ENCODE measurements around the gene ERCC1. TPM values are rescaled to one million over a fixed set of nuclear protein-coding genes. Genes with fewer than 3 reads are reported as not detected.
"Not testable (repeated sequence)": the region's sequence is repeated elsewhere in the genome, so short reads cannot be mapped to it uniquely, and the experiment has no call there.

The ERCC1 gene
- total RNA-seq, 1 donor from 2014 or later: 65.0 TPM

GRCh38 chr19:45408830-45409556 lies 14.7 kb downstream of the ERCC1 start:
- Histone ChIP-seq H3K36me3 (ENCODE audit: control insufficient read depth, insufficient read depth, low read length) (peaks cover 12% of the 10 kb centered on the region), H3K4me3 (ENCODE audit: low read depth, low read length) (no peak overlapping the region), H3K27me3 (ENCODE audit: control insufficient read depth, insufficient read depth, low read length) (no peaks in the 10 kb centered on the region)
- TF ChIP-seq, protein P1, sequence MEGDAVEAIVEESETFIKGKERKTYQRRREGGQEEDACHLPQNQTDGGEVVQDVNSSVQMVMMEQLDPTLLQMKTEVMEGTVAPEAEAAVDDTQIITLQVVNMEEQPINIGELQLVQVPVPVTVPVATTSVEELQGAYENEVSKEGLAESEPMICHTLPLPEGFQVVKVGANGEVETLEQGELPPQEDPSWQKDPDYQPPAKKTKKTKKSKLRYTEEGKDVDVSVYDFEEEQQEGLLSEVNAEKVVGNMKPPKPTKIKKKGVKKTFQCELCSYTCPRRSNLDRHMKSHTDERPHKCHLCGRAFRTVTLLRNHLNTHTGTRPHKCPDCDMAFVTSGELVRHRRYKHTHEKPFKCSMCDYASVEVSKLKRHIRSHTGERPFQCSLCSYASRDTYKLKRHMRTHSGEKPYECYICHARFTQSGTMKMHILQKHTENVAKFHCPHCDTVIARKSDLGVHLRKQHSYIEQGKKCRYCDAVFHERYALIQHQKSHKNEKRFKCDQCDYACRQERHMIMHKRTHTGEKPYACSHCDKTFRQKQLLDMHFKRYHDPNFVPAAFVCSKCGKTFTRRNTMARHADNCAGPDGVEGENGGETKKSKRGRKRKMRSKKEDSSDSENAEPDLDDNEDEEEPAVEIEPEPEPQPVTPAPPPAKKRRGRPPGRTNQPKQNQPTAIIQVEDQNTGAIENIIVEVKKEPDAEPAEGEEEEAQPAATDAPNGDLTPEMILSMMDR (IDR thresholded peaks at IDR 0.05; ENCODE audit: insufficient read depth, low read length, severe bottlenecking): no peak
- no peak for FAIRE-seq
- DNase-seq (ENCODE audit: low read depth): no peak

- Histone ChIP-seq H3K36me3 (ENCODE audit: control insufficient read depth, insufficient read depth, low read length) (peaks cover 7% of the 10 kb centered on the region), H3K27me3 (ENCODE audit: control insufficient read depth, insufficient read depth, low read length) (no peaks in the 10 kb centered on the region), H3K4me3 (ENCODE audit: low read depth, low read length) (no peak overlapping the region)
- no peak for FAIRE-seq
- no peak for DNase-seq (ENCODE audit: low read depth)
- TF ChIP-seq, protein P1 (IDR thresholded peaks at IDR 0.05; ENCODE audit: insufficient read depth, low read length, severe bottlenecking): no peak
These were observed 15.6 kb downstream of the ERCC1 start for GRCh38 chr19:45408121-45408520.

DNA sequence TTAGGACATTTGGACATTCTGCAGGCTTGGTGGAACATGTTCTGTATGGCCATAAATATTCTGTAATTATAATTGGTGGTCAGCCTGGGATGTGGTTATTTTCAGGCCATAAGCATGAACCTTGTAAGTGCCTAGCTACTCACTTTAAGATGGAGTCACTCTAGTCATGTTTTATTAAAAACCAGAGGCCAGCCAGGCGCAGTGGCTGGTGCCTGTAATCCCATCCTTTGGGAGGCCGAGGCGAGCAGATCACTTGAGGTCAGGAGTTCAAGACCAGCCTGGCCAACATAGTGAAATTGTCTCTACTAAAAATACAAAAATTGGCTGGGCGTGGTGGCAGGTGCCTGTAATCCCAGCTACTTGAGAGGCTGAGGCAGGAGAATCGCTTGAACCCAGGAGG lies 16.1 kb downstream of the ERCC1 start:
- not testable (repeated sequence) for H3K4me3 ChIP-seq (ENCODE audit: low read depth, low read length); FAIRE-seq

DNA sequence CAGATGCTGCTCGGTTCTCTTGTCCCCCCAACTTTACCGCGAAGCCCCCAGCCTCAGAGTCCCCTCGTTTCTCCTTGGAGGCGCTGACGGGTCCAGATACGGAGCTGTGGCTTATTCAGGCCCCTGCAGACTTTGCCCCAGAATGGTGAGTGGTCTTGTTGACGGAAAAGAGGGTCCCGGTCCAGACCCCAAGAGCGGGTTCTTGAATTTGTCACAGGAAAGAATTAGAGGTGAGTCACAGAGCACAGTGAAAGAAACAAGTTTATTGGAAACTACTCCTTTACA lies 16.7 kb downstream of the ERCC1 start:
- FAIRE-seq: no peak
- TF ChIP-seq, protein P1 (IDR thresholded peaks at IDR 0.05; ENCODE audit: insufficient read depth, low read length, severe bottlenecking): no peak

More for the DNA sequence above, 16.1 kb downstream of the ERCC1 start:
- not testable (repeated sequence) for DNase-seq (ENCODE audit: low read depth); H3K36me3 ChIP-seq (ENCODE audit: control insufficient read depth, insufficient read depth, low read length); H3K27me3 ChIP-seq (ENCODE audit: control insufficient read depth, insufficient read depth, low read length)

GRCh38 chr19:45406226-45407090 lies 17.3 kb downstream of the ERCC1 start, which contains the start of gene POLR1G:
Gene POLR1G, plus strand, starts transcription at chr19:45406644. Its CDS starts 53 bp downstream, at chr19:45406697.
- no peaks in the 10 kb centered on the region for H3K27me3 ChIP-seq (ENCODE audit: control insufficient read depth, insufficient read depth, low read length)
- no peak for FAIRE-seq
- TF ChIP-seq, protein P1 (IDR thresholded peaks at IDR 0.05; ENCODE audit: insufficient read depth, low read length, severe bottlenecking): no peak
- peak within 1 kb of the TSS; percentile 81 for H3K4me3 ChIP-seq (ENCODE audit: low read depth, low read length)
- DNase-seq (ENCODE audit: low read depth): peak; percentile 81
- H3K36me3 ChIP-seq (ENCODE audit: control insufficient read depth, insufficient read depth, low read length): peaks cover 9% of the 10 kb centered on the region

More for the DNA sequence above, 16.7 kb downstream of the ERCC1 start:
- H3K36me3 ChIP-seq (ENCODE audit: control insufficient read depth, insufficient read depth, low read length): peaks cover 7% of the 10 kb centered on the region
- H3K27me3 ChIP-seq (ENCODE audit: control insufficient read depth, insufficient read depth, low read length): no peaks in the 10 kb centered on the region
- no peak for DNase-seq (ENCODE audit: low read depth)
- H3K4me3 ChIP-seq (ENCODE audit: low read depth, low read length): peak overlapping the region; percentile 81

All from bronchial epithelial cell (primary cell).